ENCODE data around the gene CLOCK. TPM values are rescaled to one million over a fixed set of nuclear protein-coding genes. Genes with fewer than 3 reads are reported as not detected.

Gene CLOCK
- total RNA-seq, 1 donor from 2014 or later = 10.8 TPM

DNA sequence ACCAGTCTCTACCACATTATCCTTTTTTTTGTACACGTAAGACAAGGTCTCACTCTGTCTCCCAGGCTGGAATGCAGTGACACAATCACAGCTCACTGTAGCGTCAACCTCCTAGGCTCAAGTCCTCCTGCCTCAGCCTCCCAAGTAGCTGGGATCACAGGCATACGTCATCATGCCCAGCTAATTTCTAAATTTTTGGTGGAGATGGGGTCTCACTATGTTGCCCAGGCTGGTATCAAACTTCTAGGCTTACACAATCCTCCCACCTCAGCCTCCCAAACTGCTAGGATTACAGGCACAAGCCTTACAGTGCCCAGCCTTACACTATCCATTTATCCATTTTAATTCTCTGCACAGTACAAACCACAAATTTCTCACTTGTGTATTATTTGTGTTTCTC, 58.0 kb downstream of the CLOCK start:
- Mint-ChIP-seq H3K4me1 (no peaks in the 10 kb centered on the region), H3K36me3 (ENCODE audit: low read depth) (peaks cover 3% of the 10 kb centered on the region), H3K27ac (no peak overlapping the region), H3K9me3 (no peaks in the 10 kb centered on the region), H3K27me3 (no peaks in the 10 kb centered on the region), H3K4me3 (no peak overlapping the region)
- intact Hi-C loops (cut with micrococcal nuclease) = no loop called here
- DNase-seq = no peak

- no peaks in the 10 kb centered on the region for H3K9me3 Mint-ChIP-seq
Measured at GRCh38 chr4:55485821-55486220, 60.9 kb downstream of the CLOCK start.

GRCh38 chr4:55483315-55483714, 63.4 kb downstream of the CLOCK start:
- Mint-ChIP-seq H3K27ac (no peak overlapping the region), H3K4me3 (no peak overlapping the region), H3K27me3 (no peaks in the 10 kb centered on the region), H3K36me3 (ENCODE audit: low read depth) (peaks cover 3% of the 10 kb centered on the region), H3K9me3 (no peaks in the 10 kb centered on the region), H3K4me1 (no peaks in the 10 kb centered on the region)
- DNase-seq = no peak
- intact Hi-C loops (cut with micrococcal nuclease) = no loop called here

More at GRCh38 chr4:55485821-55486220, 60.9 kb downstream of the CLOCK start:
- Mint-ChIP-seq H3K27ac (no peak overlapping the region), H3K4me3 (no peak overlapping the region), H3K27me3 (no peaks in the 10 kb centered on the region), H3K36me3 (ENCODE audit: low read depth) (peaks cover 3% of the 10 kb centered on the region), H3K4me1 (no peaks in the 10 kb centered on the region)
- DNase-seq = no peak
- intact Hi-C loops (cut with micrococcal nuclease) = no loop called here

- H3K27ac Mint-ChIP-seq = no peak overlapping the region
- DNase-seq = no peak
- intact Hi-C loops (cut with micrococcal nuclease) = no loop called here
- H3K36me3 Mint-ChIP-seq (ENCODE audit: low read depth) = peaks cover 27% of the 10 kb centered on the region
- no peaks in the 10 kb centered on the region for H3K27me3 Mint-ChIP-seq
- peaks cover 7% of the 10 kb centered on the region for H3K9me3 Mint-ChIP-seq
- H3K4me3 Mint-ChIP-seq = no peak overlapping the region
- H3K4me1 Mint-ChIP-seq = peaks cover 9% of the 10 kb centered on the region
Measured at GRCh38 chr4:55475394-55476243, 71.1 kb downstream of the CLOCK start.

GRCh38 chr4:55469979-55470378, 76.7 kb downstream of the CLOCK start:
- intact Hi-C loops (cut with micrococcal nuclease) = no loop called here
- Mint-ChIP-seq H3K9me3 (peaks cover 7% of the 10 kb centered on the region), H3K27me3 (no peaks in the 10 kb centered on the region)

DNA sequence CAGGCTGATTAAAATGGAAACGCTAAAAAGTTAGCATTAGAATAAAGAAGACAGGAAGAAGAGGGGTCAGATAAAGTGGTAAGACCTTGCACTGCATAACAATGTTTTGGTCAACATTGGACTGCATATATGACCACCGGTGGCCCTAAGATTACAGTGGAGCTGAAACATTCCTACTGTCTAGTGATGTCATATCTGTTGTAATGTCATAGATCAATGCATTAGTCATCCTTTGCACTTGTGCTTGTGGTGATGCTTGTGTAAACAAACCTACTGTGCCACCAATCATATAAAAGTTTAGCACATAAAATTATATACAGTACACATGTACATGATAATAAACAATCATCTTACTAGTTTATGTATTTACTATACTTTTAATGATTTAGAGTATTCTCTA, 78.0 kb downstream of the CLOCK start:
- Mint-ChIP-seq H3K27me3 (no peaks in the 10 kb centered on the region), H3K4me3 (no peak overlapping the region), H3K36me3 (ENCODE audit: low read depth) (peaks cover 25% of the 10 kb centered on the region), H3K4me1 (no peaks in the 10 kb centered on the region), H3K27ac (no peak overlapping the region), H3K9me3 (peaks cover under 1% of the 10 kb centered on the region)
- no peak for DNase-seq
- intact Hi-C loops (cut with micrococcal nuclease) = no loop called here

More at GRCh38 chr4:55469979-55470378, 76.7 kb downstream of the CLOCK start:
- peaks cover 4% of the 10 kb centered on the region for H3K4me1 Mint-ChIP-seq
- H3K27ac Mint-ChIP-seq = no peak overlapping the region
- no peak for DNase-seq
- H3K4me3 Mint-ChIP-seq = no peak overlapping the region
- peaks cover 30% of the 10 kb centered on the region for H3K36me3 Mint-ChIP-seq (ENCODE audit: low read depth)

DNA sequence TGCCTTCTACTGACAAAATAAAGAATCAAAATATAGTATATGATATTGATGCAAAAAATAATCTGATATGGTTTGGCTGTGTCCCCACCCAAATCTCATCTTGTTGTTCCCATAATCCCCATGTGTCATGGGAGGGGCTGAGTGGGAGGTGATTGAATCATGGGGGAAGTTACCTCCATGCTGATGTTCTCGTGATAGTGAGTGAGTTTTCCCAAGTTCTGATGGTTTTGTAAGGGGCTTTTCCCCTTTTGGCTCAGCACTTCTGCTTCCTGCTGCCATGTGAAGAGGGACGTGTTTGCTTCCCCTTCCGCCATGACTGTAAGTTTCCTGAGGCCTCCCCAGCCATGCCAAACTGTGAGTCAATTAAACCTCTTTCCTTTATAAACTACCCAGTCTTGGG, 80.7 kb downstream of the CLOCK start:
- no peaks in the 10 kb centered on the region for H3K27me3 Mint-ChIP-seq
- no peak overlapping the region for H3K27ac Mint-ChIP-seq
- H3K36me3 Mint-ChIP-seq (ENCODE audit: low read depth) = peaks cover 23% of the 10 kb centered on the region
- H3K4me1 Mint-ChIP-seq = no peaks in the 10 kb centered on the region
- H3K4me3 Mint-ChIP-seq = no peak overlapping the region
- no peak for DNase-seq
- intact Hi-C loops (cut with micrococcal nuclease) = no loop called here
- no peaks in the 10 kb centered on the region for H3K9me3 Mint-ChIP-seq

DNA sequence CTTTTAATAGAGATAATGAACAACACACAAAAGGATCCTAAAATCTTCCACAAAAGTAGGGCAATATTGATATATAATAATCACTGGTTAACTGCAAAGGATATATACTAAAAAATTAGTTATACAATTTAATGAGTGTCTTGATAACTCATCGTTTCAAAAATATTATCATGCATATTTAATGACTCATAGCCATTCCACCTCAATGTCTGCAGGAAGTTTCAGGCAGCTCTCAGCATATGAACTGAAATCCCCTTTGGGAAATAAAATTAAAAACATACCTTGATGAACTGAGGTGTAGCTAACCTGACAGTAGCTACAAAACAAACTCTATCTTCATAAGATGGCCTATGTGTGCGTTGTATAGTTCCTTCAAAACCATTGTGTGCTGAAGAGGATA, 88.1 kb downstream of the CLOCK start:
- intact Hi-C loops (cut with micrococcal nuclease) = no loop called here
- H3K9me3 Mint-ChIP-seq = no peaks in the 10 kb centered on the region
- H3K36me3 Mint-ChIP-seq (ENCODE audit: low read depth) = no peaks in the 10 kb centered on the region
- no peaks in the 10 kb centered on the region for H3K27me3 Mint-ChIP-seq
- no peak overlapping the region for H3K27ac Mint-ChIP-seq
- DNase-seq = no peak
- H3K4me1 Mint-ChIP-seq = no peaks in the 10 kb centered on the region
- no peak overlapping the region for H3K4me3 Mint-ChIP-seq

DNA sequence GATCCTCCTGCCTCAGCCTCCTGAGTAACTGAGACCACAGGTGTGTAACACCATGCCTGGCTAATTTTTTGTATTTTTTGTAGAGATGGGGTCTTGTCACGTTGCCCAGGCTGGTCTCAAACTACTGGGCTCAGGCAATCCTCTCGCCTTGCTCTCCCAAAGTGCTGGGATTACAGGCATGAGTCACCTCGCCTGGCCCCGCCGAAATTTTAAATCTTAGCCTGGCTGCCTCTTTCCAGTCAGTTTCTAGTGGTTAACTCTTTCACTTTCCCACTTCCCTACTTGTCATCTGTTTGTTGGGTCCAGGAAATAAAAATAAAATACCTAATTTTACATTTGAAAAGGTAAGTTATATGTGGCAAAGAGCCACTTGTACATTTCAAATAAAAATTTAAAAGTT, 88.5 kb downstream of the CLOCK start:
- Mint-ChIP-seq H3K27me3 (no peaks in the 10 kb centered on the region), H3K4me3 (no peak overlapping the region), H3K9me3 (no peaks in the 10 kb centered on the region), H3K27ac (no peak overlapping the region), H3K4me1 (no peaks in the 10 kb centered on the region), H3K36me3 (ENCODE audit: low read depth) (no peaks in the 10 kb centered on the region)
- DNase-seq = no peak
- intact Hi-C loops (cut with micrococcal nuclease) = no loop called here

DNA sequence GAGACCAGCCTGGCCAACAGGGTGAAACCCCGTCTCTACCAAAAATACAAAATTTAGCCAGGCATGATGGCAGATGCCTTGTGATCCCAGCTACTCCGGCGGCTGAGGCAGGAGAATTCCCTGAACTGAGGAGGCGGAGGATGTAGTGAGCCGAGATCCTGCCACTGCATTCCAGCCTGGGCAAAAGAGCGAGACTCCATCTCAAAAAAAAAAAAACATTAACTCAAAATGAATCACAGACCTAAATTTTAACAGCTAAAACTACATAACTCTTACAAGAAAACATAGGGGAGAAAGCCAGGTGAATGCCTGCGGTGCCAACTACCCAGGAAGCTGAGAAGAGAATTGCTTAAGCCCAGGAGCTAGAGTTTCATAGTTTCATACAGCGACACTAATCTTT, 96.1 kb downstream of the CLOCK start:
- Mint-ChIP-seq H3K27ac (no peak overlapping the region), H3K9me3 (no peaks in the 10 kb centered on the region), H3K4me1 (peaks cover 2% of the 10 kb centered on the region), H3K36me3 (ENCODE audit: low read depth) (peaks cover 30% of the 10 kb centered on the region), H3K27me3 (no peaks in the 10 kb centered on the region), H3K4me3 (no peak overlapping the region)
- DNase-seq = no peak
- intact Hi-C loops (cut with micrococcal nuclease) = no loop called here

DNA sequence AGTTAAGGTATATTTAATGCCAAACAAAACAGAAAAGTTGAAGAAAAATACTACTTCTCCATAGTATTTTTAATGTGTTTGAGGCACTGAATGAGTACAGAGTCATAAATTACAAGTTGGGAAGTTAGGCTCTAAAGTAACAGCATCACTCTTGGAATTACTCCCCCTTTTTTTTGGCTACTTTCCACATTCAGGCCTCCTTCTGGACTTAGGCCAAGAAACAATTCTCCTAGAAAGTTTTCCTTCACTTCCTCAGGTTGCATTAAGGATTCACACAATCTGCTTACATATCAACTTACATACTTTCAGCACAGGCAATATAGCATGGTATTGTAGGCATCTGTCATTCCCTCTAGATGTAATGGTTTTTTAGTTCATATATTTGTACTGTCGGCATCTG, 98.9 kb downstream of the CLOCK start:
- Mint-ChIP-seq H3K27ac (no peak overlapping the region), H3K4me3 (no peak overlapping the region), H3K4me1 (peaks cover 2% of the 10 kb centered on the region), H3K36me3 (ENCODE audit: low read depth) (peaks cover 30% of the 10 kb centered on the region), H3K9me3 (no peaks in the 10 kb centered on the region), H3K27me3 (no peaks in the 10 kb centered on the region)
- DNase-seq = no peak
- intact Hi-C loops (cut with micrococcal nuclease) = loop anchor here (5.0 to 10.0 kb wide), 2 partner anchors 187 to 419 kb away; partner anchors contain the start of gene NMU

DNA sequence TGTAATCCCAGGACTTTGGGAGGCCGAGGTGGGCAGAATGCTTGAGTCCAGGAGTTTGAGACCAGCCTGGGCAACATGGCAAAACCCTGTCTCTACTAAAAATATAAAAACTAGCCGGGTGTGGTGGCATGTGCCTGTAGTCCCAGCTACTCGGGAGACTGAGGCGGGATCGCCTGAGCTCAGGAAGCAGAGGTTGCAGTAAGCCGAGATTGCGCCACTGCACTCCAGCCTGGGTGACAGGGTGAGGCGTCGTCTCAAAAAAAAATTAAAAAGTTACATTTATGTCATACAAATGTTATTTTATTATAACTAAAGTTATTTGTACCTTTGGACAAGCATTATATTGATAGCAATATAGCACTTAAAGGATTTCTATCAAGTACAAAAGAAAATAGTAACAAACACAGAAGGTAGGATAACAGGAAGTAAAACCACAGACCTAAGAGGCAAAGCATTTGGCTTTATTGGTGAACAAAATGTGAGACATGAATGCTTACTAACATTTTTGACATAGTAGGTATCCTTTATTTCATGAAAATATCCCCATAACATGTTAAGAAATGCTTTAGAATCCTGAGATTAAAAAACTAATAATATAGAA, 99.5 kb downstream of the CLOCK start:
- H3K9me3 Mint-ChIP-seq = no peaks in the 10 kb centered on the region
- intact Hi-C loops (cut with micrococcal nuclease) = loop anchor here (5.0 to 10.0 kb wide), 2 partner anchors 188 to 420 kb away; partner anchors contain the start of gene NMU
- no peak for DNase-seq
- no peak overlapping the region for H3K27ac Mint-ChIP-seq
- no peak overlapping the region for H3K4me3 Mint-ChIP-seq
- H3K36me3 Mint-ChIP-seq (ENCODE audit: low read depth) = peaks cover 35% of the 10 kb centered on the region
- H3K4me1 Mint-ChIP-seq = peaks cover 6% of the 10 kb centered on the region
- H3K27me3 Mint-ChIP-seq = no peaks in the 10 kb centered on the region

DNA sequence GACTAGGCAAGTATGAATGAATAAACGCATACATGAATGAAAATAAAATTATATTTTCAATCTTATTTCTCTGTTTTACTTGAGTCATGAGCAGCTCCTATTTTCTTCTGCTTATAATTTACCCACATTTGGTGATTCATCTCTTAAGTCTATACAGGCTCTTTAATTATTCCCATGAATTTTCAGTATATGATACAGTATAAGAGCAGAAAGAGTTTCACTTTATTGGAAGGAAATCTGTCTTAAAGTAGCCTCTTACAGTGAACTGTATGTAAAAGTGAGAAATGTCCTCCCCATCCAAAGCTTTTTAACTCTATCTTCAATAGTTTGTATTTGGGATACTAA, 100.2 kb downstream of the CLOCK start:
- intact Hi-C loops (cut with micrococcal nuclease) = loop anchor here (5.0 to 10.0 kb wide), 2 partner anchors 188 to 421 kb away; partner anchors contain the start of gene NMU
- Mint-ChIP-seq H3K9me3 (no peaks in the 10 kb centered on the region), H3K4me3 (no peak overlapping the region), H3K4me1 (peaks cover 6% of the 10 kb centered on the region), H3K27me3 (no peaks in the 10 kb centered on the region), H3K36me3 (ENCODE audit: low read depth) (peaks cover 31% of the 10 kb centered on the region), H3K27ac (no peak overlapping the region)
- DNase-seq = no peak

DNA sequence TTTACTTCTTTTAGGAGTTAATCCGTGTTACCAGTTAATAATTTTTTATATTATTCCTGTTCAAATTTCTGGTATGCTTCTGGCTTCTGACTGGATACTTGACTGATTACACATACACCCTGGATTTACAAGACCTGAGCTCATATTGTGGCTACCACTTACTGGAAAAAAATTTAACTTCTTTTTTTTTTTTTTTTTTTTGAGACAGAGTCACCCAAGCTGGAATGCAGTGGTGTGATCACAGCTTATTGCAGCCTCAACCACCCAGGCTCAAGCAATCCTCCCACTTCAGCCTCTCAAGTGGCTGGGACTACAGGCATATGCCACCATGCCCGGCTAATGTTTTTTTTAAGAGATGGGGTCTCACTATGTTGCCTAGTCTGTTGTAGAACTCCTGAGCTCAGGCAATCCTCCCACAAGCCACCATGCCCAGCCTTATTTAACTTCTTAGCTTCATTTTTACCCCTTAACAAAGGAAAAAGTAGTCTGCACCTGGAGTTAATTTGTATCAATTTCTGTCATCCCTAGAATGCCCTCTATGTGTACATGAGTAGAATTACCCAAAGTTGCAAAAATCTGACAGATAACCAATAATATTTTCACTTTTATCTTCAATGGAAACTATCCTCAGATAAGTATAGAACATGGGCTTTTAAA, 100.7 kb downstream of the CLOCK start:
- no peak overlapping the region for H3K27ac Mint-ChIP-seq
- intact Hi-C loops (cut with micrococcal nuclease) = loop anchor here (5.0 to 10.0 kb wide), 2 partner anchors 189 to 421 kb away; partner anchors contain the start of gene NMU
- no peak for DNase-seq
- no peak overlapping the region for H3K4me3 Mint-ChIP-seq
- H3K9me3 Mint-ChIP-seq = no peaks in the 10 kb centered on the region
- no peaks in the 10 kb centered on the region for H3K27me3 Mint-ChIP-seq
- H3K4me1 Mint-ChIP-seq = peaks cover 6% of the 10 kb centered on the region
- H3K36me3 Mint-ChIP-seq (ENCODE audit: low read depth) = peaks cover 31% of the 10 kb centered on the region

Measured in activated CD4-positive, alpha-beta T cell treated with anti-CD3 and anti-CD28 coated beads, Interleukin-2, amount 10 ng/mL, durations not matched to agents 24 days and 14 days (primary cell).